ENCODE data around the gene GDPD5.

Gene GDPD5

GRCh38 chr11:75430714-75431532 lies 94.8 kb downstream of the GDPD5 start:
- no peak for ATAC-seq
- TF ChIP-seq CREB5 (CRISPR knock-in tag; IDR thresholded peaks at IDR 0.05; ENCODE audit: low read depth) (no peak), SNAI2 (CRISPR knock-in tag; IDR thresholded peaks at IDR 0.05) (no peak), BACH2 (CRISPR knock-in tag; IDR thresholded peaks at IDR 0.05; ENCODE audit: borderline replicate concordance) (no peak), ZFP3 (CRISPR knock-in tag; IDR thresholded peaks at IDR 0.05) (no peak), TSHZ2 (CRISPR knock-in tag; IDR thresholded peaks at IDR 0.05) (no peak), TOX (CRISPR knock-in tag; IDR thresholded peaks at IDR 0.05; ENCODE audit: borderline replicate concordance) (no peak), CSRNP3 (CRISPR knock-in tag; IDR thresholded peaks at IDR 0.05) (no peak), ZFP30 (CRISPR knock-in tag; IDR thresholded peaks at IDR 0.05) (no peak), ISL1 (CRISPR knock-in tag; IDR thresholded peaks at IDR 0.05) (no peak)

- ATAC-seq, result peak; percentile 10
- TF ChIP-seq POU6F1 (CRISPR knock-in tag; IDR thresholded peaks at IDR 0.05; ENCODE audit: borderline replicate concordance, low read depth) (no peak), ZFP3 (CRISPR knock-in tag; IDR thresholded peaks at IDR 0.05) (no peak), ZNF70 (CRISPR knock-in tag; IDR thresholded peaks at IDR 0.05) (no peak), BACH2 (CRISPR knock-in tag; IDR thresholded peaks at IDR 0.05; ENCODE audit: borderline replicate concordance) (no peak), ZNF8 (CRISPR knock-in tag; IDR thresholded peaks at IDR 0.05) (no peak), ESRRG (CRISPR knock-in tag; IDR thresholded peaks at IDR 0.05) (no peak), GLIS3 (CRISPR knock-in tag; IDR thresholded peaks at IDR 0.05) (no peak), RARB (CRISPR knock-in tag; IDR thresholded peaks at IDR 0.05) (no peak), OSR1 (CRISPR knock-in tag; IDR thresholded peaks at IDR 0.05) (no peak), ISL1 (CRISPR knock-in tag; IDR thresholded peaks at IDR 0.05) (no peak), ZFP30 (CRISPR knock-in tag; IDR thresholded peaks at IDR 0.05) (no peak), PATZ1 (CRISPR knock-in tag; IDR thresholded peaks at IDR 0.05; ENCODE audit: borderline replicate concordance) (no peak)
Observed at GRCh38 chr11:75429902-75430713, 95.6 kb downstream of the GDPD5 start.

- no peak for ATAC-seq
Observed at GRCh38 chr11:75429641-75429901, 96.2 kb downstream of the GDPD5 start.

More at GRCh38 chr11:75429641-75429901, 96.2 kb downstream of the GDPD5 start:
- TF ChIP-seq ESRRG (CRISPR knock-in tag; IDR thresholded peaks at IDR 0.05) (no peak), ZNF565 (CRISPR knock-in tag; conservative IDR thresholded peaks at IDR 0.05; ENCODE audit: low read depth) (no peak), RARB (CRISPR knock-in tag; IDR thresholded peaks at IDR 0.05) (no peak), ARNTL (CRISPR knock-in tag; IDR thresholded peaks at IDR 0.05; ENCODE audit: borderline replicate concordance, low read depth) (no peak), SNAI2 (CRISPR knock-in tag; IDR thresholded peaks at IDR 0.05) (no peak), TCF4 (CRISPR knock-in tag; IDR thresholded peaks at IDR 0.05; ENCODE audit: borderline replicate concordance) (no peak), ISL1 (CRISPR knock-in tag; IDR thresholded peaks at IDR 0.05) (no peak), POU6F1 (CRISPR knock-in tag; IDR thresholded peaks at IDR 0.05; ENCODE audit: borderline replicate concordance, low read depth) (no peak), PPARA (CRISPR knock-in tag; IDR thresholded peaks at IDR 0.05; ENCODE audit: borderline replicate concordance) (no peak), TOX (CRISPR knock-in tag; IDR thresholded peaks at IDR 0.05; ENCODE audit: borderline replicate concordance) (no peak), CSDC2 (CRISPR knock-in tag; IDR thresholded peaks at IDR 0.05) (no peak), ZNF70 (CRISPR knock-in tag; IDR thresholded peaks at IDR 0.05) (no peak), ZC3H10 (CRISPR knock-in tag; IDR thresholded peaks at IDR 0.05) (no peak), CREB5 (CRISPR knock-in tag; IDR thresholded peaks at IDR 0.05; ENCODE audit: low read depth) (no peak)
